Measurements from ENCODE around the gene CBX3. TPM values are rescaled to one million over a fixed set of nuclear protein-coding genes. Genes with fewer than 3 reads are reported as not detected.
"Not testable (repeated sequence)": the region's sequence is repeated elsewhere in the genome, so short reads cannot be mapped to it uniquely, and the experiment has no call there.

Gene CBX3
- total RNA-seq, 1 donor from 2014 or later, result 225 TPM

- DNase-seq (ENCODE audit: low spot score in 2 of 2, unreplicated experiment in 2 of 2), result no peak
- H3K4me1 Mint-ChIP-seq, result no peaks in the 10 kb centered on the region
- H3K4me3 Mint-ChIP-seq, result no peak overlapping the region
- TF ChIP-seq CTCF (IDR thresholded peaks at IDR 0.05; ENCODE audit: unreplicated experiment), result no peak
- no peaks in the 10 kb centered on the region for H3K27me3 Mint-ChIP-seq (ENCODE audit: low read depth)
- H3K9me3 Mint-ChIP-seq, result peaks cover 8% of the 10 kb centered on the region
- no peak overlapping the region for H3K27ac Mint-ChIP-seq
- peaks cover 6% of the 10 kb centered on the region for H3K36me3 Mint-ChIP-seq
Observed at GRCh38 chr7:26169271-26169670, 32.3 kb upstream of the CBX3 start.

- no peak overlapping the region for H3K27ac Mint-ChIP-seq
- H3K9me3 Mint-ChIP-seq, result peaks cover 8% of the 10 kb centered on the region
- no peaks in the 10 kb centered on the region for H3K27me3 Mint-ChIP-seq (ENCODE audit: low read depth)
- no peak for TF ChIP-seq CTCF (IDR thresholded peaks at IDR 0.05; ENCODE audit: unreplicated experiment)
- no peak for DNase-seq (ENCODE audit: low spot score in 2 of 2, unreplicated experiment in 2 of 2)
- H3K36me3 Mint-ChIP-seq, result peaks cover 6% of the 10 kb centered on the region
- no peaks in the 10 kb centered on the region for H3K4me1 Mint-ChIP-seq
- H3K4me3 Mint-ChIP-seq, result no peak overlapping the region
Observed at GRCh38 chr7:26170663-26171062, 30.9 kb upstream of the CBX3 start.

GRCh38 chr7:26171601-26172000 is 29.9 kb upstream of the CBX3 start:
- no peak for TF ChIP-seq CTCF (IDR thresholded peaks at IDR 0.05; ENCODE audit: unreplicated experiment)
- Mint-ChIP-seq H3K9me3 (peaks cover 8% of the 10 kb centered on the region), H3K4me1 (no peaks in the 10 kb centered on the region), H3K36me3 (peaks cover 6% of the 10 kb centered on the region), H3K4me3 (no peak overlapping the region), H3K27me3 (ENCODE audit: low read depth) (no peaks in the 10 kb centered on the region), H3K27ac (no peak overlapping the region)
- no peak for DNase-seq (ENCODE audit: low spot score in 2 of 2, unreplicated experiment in 2 of 2)

GRCh38 chr7:26172048-26172447 is 29.5 kb upstream of the CBX3 start:
- Mint-ChIP-seq H3K36me3 (peaks cover 6% of the 10 kb centered on the region), H3K9me3 (peaks cover 8% of the 10 kb centered on the region), H3K27ac (no peak overlapping the region), H3K27me3 (ENCODE audit: low read depth) (no peaks in the 10 kb centered on the region), H3K4me1 (no peaks in the 10 kb centered on the region), H3K4me3 (no peak overlapping the region)
- DNase-seq (ENCODE audit: low spot score in 2 of 2, unreplicated experiment in 2 of 2), result no peak
- no peak for TF ChIP-seq CTCF (IDR thresholded peaks at IDR 0.05; ENCODE audit: unreplicated experiment)

GRCh38 chr7:26175903-26176302 is 25.6 kb upstream of the CBX3 start:
- peaks cover 12% of the 10 kb centered on the region for H3K36me3 Mint-ChIP-seq
- not testable (repeated sequence) for H3K27ac Mint-ChIP-seq; DNase-seq (ENCODE audit: low spot score in 2 of 2, unreplicated experiment in 2 of 2); H3K27me3 Mint-ChIP-seq (ENCODE audit: low read depth); H3K4me3 Mint-ChIP-seq; H3K9me3 Mint-ChIP-seq; H3K4me1 Mint-ChIP-seq

- H3K27ac Mint-ChIP-seq; H3K4me3 Mint-ChIP-seq; H3K4me1 Mint-ChIP-seq; DNase-seq (ENCODE audit: low spot score in 2 of 2, unreplicated experiment in 2 of 2); H3K9me3 Mint-ChIP-seq; H3K27me3 Mint-ChIP-seq (ENCODE audit: low read depth); H3K36me3 Mint-ChIP-seq: not testable (repeated sequence)
Observed at GRCh38 chr7:26176696-26177095, 24.8 kb upstream of the CBX3 start.

GRCh38 chr7:26177269-26177668 is 24.3 kb upstream of the CBX3 start:
- H3K4me1 Mint-ChIP-seq; H3K36me3 Mint-ChIP-seq; H3K4me3 Mint-ChIP-seq; DNase-seq (ENCODE audit: low spot score in 2 of 2, unreplicated experiment in 2 of 2); H3K27me3 Mint-ChIP-seq (ENCODE audit: low read depth); H3K27ac Mint-ChIP-seq; H3K9me3 Mint-ChIP-seq: not testable (repeated sequence)

All from mesothelial cell of epicardium (in vitro differentiated cells).